GM21619 (cell line): ENCODE results near the gene RHPN2.
"Not testable (repeated sequence)": the region's sequence is repeated elsewhere in the genome, so short reads cannot be mapped to it uniquely, and the experiment has no call there.

Source experiments
- ATAC-seq: cut with Tn5 transposase; IDR thresholded peaks from one replicate; pipeline ENCODE4 v1.9.1; 2021; ENCODE audit not compliant: unreplicated experiment

RHPN2 gene

GRCh38 chr19:33066543-33066942, 1.9 kb upstream of the RHPN2 start:
- ATAC-seq = no peak

GRCh38 chr19:33064458-33064791, 263 bp downstream of the RHPN2 start:
- peak; percentile 40 for ATAC-seq

- no peak for ATAC-seq
These were observed 783 bp downstream of the RHPN2 start for GRCh38 chr19:33063753-33064457.

GRCh38 chr19:33063356-33063752, 1.3 kb downstream of the RHPN2 start:
- ATAC-seq = no peak

GRCh38 chr19:33062902-33063301, 1.8 kb downstream of the RHPN2 start:
- no peak for ATAC-seq

- ATAC-seq = no peak
These were observed 4.1 kb downstream of the RHPN2 start for GRCh38 chr19:33060586-33060985.

GRCh38 chr19:33055718-33056117, 9.0 kb downstream of the RHPN2 start:
- ATAC-seq = no peak

- ATAC-seq = no peak
These were observed 10.1 kb downstream of the RHPN2 start for GRCh38 chr19:33054623-33055022.

GRCh38 chr19:33052352-33052972, 12.2 kb downstream of the RHPN2 start:
- ATAC-seq = no peak

GRCh38 chr19:33050110-33050509, 14.6 kb downstream of the RHPN2 start:
- ATAC-seq = no peak

GRCh38 chr19:33048806-33049676, 15.6 kb downstream of the RHPN2 start:
- ATAC-seq = no peak

GRCh38 chr19:33047422-33047821, 17.3 kb downstream of the RHPN2 start:
- no peak for ATAC-seq

- ATAC-seq = not testable (repeated sequence)
These were observed 22.9 kb downstream of the RHPN2 start for GRCh38 chr19:33041828-33042160.

- ATAC-seq = no peak
These were observed 23.5 kb downstream of the RHPN2 start for GRCh38 chr19:33040994-33041827.

- no peak for ATAC-seq
These were observed 24.9 kb downstream of the RHPN2 start for GRCh38 chr19:33039815-33040214.

- no peak for ATAC-seq
These were observed 25.5 kb downstream of the RHPN2 start for GRCh38 chr19:33039108-33039599.

GRCh38 chr19:33037168-33038025, 27.3 kb downstream of the RHPN2 start:
- ATAC-seq = not testable (repeated sequence)

- ATAC-seq = not testable (repeated sequence)
These were observed 28.1 kb downstream of the RHPN2 start for GRCh38 chr19:33036370-33037167.

GRCh38 chr19:33035461-33035860, 29.2 kb downstream of the RHPN2 start:
- no peak for ATAC-seq
